GDM1 (cell line): ENCODE measurements around the gene PRMT3.
"Not testable (repeated sequence)": the region's sequence is repeated elsewhere in the genome, so short reads cannot be mapped to it uniquely, and the experiment has no call there.

Source experiments
- DNase-seq: peaks from one replicate; lab custom pipeline; 2025; lab: John Stamatoyannopoulos, UW

PRMT3 gene

GRCh38 chr11:20457934-20458680 is 70.6 kb downstream of the PRMT3 start:
- DNase-seq: no peak

- DNase-seq: no peak
Observed at GRCh38 chr11:20458905-20459632, 71.6 kb downstream of the PRMT3 start.

- DNase-seq: no peak
Observed at GRCh38 chr11:20459865-20460264, 72.3 kb downstream of the PRMT3 start.

- no peak for DNase-seq
Observed at GRCh38 chr11:20464518-20464917, 77.0 kb downstream of the PRMT3 start.

GRCh38 chr11:20467487-20468185 is 80.1 kb downstream of the PRMT3 start:
- DNase-seq: no peak

GRCh38 chr11:20470348-20470747 is 82.8 kb downstream of the PRMT3 start:
- DNase-seq: no peak

- not testable (repeated sequence) for DNase-seq
Observed at GRCh38 chr11:20471929-20472328, 84.4 kb downstream of the PRMT3 start.

- DNase-seq: no peak
Observed at GRCh38 chr11:20474176-20474881, 86.8 kb downstream of the PRMT3 start.

- no peak for DNase-seq
Observed at GRCh38 chr11:20474882-20475517, 87.5 kb downstream of the PRMT3 start.

GRCh38 chr11:20477418-20478090 is 90.0 kb downstream of the PRMT3 start:
- no peak for DNase-seq

GRCh38 chr11:20479513-20479912 is 92.0 kb downstream of the PRMT3 start:
- DNase-seq: no peak

- no peak for DNase-seq
Observed at GRCh38 chr11:20483931-20484330, 96.4 kb downstream of the PRMT3 start.

GRCh38 chr11:20484416-20484815 is 96.9 kb downstream of the PRMT3 start:
- not testable (repeated sequence) for DNase-seq

GRCh38 chr11:20488352-20488751 is 100.8 kb downstream of the PRMT3 start:
- no peak for DNase-seq

GRCh38 chr11:20489948-20490347 is 102.4 kb downstream of the PRMT3 start:
- no peak for DNase-seq

GRCh38 chr11:20493340-20493739 is 105.8 kb downstream of the PRMT3 start:
- DNase-seq: no peak

- no peak for DNase-seq
Observed at GRCh38 chr11:20497124-20497792, 109.7 kb downstream of the PRMT3 start.

GRCh38 chr11:20501252-20501651 is 113.7 kb downstream of the PRMT3 start:
- DNase-seq: no peak

GRCh38 chr11:20501971-20502370 is 114.5 kb downstream of the PRMT3 start:
- DNase-seq: no peak

GRCh38 chr11:20511982-20512381 is 124.5 kb downstream of the PRMT3 start:
- DNase-seq: no peak

GRCh38 chr11:20512869-20513268 is 125.4 kb downstream of the PRMT3 start:
- DNase-seq: no peak
